Loucy (cell line): ENCODE results near the gene CASK.

Source experiments
- CTCF ChIP-seq: fragments of 200-600 bp; sonication (generic); conservative IDR thresholded peaks from 2 replicates; pipeline ENCODE4 v1.5.1; 2014; ENCODE audit warnings: mild to moderate bottlenecking, antibody characterized with exemption, low read length
- EZH2phosphoT487 ChIP-seq: fragments of 200-600 bp; IDR thresholded peaks from 2 replicates; pipeline ENCODE4 v1.6.1; 2018; ENCODE audit warnings: antibody characterized with exemption, mild to moderate bottlenecking, moderate library complexity, borderline replicate concordance

DNA sequence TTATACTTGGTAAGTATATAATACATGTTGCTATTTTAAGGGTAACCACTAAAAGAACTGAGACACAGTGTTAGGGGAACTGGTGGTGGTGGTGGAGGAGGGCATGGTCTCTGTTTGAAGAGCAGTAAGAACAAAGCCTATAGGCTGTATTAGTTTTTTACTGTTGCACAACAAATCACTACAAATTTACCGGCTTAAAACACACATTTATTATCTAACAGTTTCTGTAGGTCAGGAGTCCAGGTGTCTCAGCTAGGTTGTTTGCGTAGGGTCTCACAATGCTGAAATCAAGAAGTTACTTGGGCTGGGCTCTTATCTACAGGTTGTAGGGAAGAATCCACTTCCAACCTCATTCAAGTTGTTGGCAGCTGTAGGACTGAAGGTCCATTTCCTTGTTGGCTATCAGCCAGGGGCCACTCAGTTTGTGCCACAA lies 52.6 kb downstream of the CASK start:
- no peak for TF ChIP-seq CTCF
- no peak for TF ChIP-seq EZH2phosphoT487
